Measurements from ENCODE around the gene OLFML2A.

DNA sequence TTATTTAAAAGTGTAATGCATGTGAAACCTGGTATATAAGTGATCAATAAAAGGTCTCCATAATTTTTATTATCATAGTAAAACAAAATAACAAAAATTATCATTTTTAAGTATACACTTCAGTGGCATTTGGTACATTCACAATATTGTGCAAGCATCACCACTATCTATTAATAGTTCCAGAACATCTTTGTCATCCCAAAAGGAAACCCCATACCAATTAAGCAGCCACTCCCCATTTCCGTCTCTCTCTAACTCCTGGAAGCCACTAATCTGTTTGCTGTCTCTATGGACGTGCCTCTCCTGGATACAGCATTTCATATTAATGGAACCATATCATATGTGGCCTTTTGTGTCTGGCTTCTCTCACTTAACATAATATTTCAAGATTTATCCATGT is 7.6 kb downstream of the OLFML2A start:
- TF ChIP-seq, protein P1, sequence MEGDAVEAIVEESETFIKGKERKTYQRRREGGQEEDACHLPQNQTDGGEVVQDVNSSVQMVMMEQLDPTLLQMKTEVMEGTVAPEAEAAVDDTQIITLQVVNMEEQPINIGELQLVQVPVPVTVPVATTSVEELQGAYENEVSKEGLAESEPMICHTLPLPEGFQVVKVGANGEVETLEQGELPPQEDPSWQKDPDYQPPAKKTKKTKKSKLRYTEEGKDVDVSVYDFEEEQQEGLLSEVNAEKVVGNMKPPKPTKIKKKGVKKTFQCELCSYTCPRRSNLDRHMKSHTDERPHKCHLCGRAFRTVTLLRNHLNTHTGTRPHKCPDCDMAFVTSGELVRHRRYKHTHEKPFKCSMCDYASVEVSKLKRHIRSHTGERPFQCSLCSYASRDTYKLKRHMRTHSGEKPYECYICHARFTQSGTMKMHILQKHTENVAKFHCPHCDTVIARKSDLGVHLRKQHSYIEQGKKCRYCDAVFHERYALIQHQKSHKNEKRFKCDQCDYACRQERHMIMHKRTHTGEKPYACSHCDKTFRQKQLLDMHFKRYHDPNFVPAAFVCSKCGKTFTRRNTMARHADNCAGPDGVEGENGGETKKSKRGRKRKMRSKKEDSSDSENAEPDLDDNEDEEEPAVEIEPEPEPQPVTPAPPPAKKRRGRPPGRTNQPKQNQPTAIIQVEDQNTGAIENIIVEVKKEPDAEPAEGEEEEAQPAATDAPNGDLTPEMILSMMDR (IDR thresholded peaks at IDR 0.05; ENCODE audit: insufficient read depth, low read length, poor library complexity, severe bottlenecking) = no peak
- TF ChIP-seq EZH2phosphoT487 (conservative IDR thresholded peaks at IDR 0.05; ENCODE audit: low read length) = no peak
